Natural killer cell (primary cell): ENCODE measurements around the gene IL11RA. TPM values are rescaled to one million over a fixed set of nuclear protein-coding genes. Genes with fewer than 3 reads are reported as not detected.

Source experiments
- ATAC-seq, 3 donors: fragments of 150-1000 bp in 2 of 3; fragments of 200-7000 bp in 1 of 3; cut with Tn5 transposase; 1 replicate in 1 of 3; 2 replicates in 2 of 3; pipeline ENCODE4 v1.10.0; 2021; ENCODE audit warnings: mild to moderate bottlenecking in 2 of 3, moderate library complexity in 2 of 3
- DNase-seq, 2 donors: peaks; one replicate each; pipeline versions ENCODE4 v3.0.0 to v3.0.0-alpha.2; 2013 to 2021; ENCODE audit warnings: mixed read lengths in 1 of 2
- H3K27ac ChIP-seq: one replicate; pipeline ENCODE4 v1.5.1; 2013; ENCODE audit warnings: mild to moderate bottlenecking, low read length
- H3K27me3 ChIP-seq: one replicate; pipeline ENCODE4 v1.6.1; 2013; ENCODE audit warnings: low read length; ENCODE audit not compliant: control insufficient read depth, insufficient read depth
- H3K36me3 ChIP-seq: one replicate; pipeline ENCODE4 v1.6.1; 2013; ENCODE audit warnings: low read length; ENCODE audit not compliant: control insufficient read depth, insufficient read depth
- H3K4me1 ChIP-seq: one replicate; pipeline ENCODE4 v1.6.1; 2013; ENCODE audit warnings: low read length; ENCODE audit not compliant: control insufficient read depth, insufficient read depth
- H3K4me3 ChIP-seq: one replicate; pipeline ENCODE4 v1.5.1; 2013; ENCODE audit warnings: low read length
- H3K9me3 ChIP-seq: one replicate; pipeline ENCODE4 v1.6.1; 2013; ENCODE audit warnings: low read length; ENCODE audit not compliant: control insufficient read depth, insufficient read depth
- H3K27ac Mint-ChIP-seq, 2 donors: one replicate each; pipeline ENCODE4 v1.8.0; 2022; ENCODE audit warnings: mild to moderate bottlenecking in 2 of 2, mixed read lengths in 2 of 2, moderate library complexity in 1 of 2
- H3K27me3 Mint-ChIP-seq, 2 donors: one replicate each; pipeline ENCODE4 v1.8.0; 2022; ENCODE audit warnings: low read depth in 2 of 2, mixed read lengths in 2 of 2
- H3K36me3 Mint-ChIP-seq: one replicate; pipeline ENCODE4 v1.8.0; 2022; ENCODE audit warnings: mixed read lengths
- H3K4me1 Mint-ChIP-seq, 2 donors: one replicate each; pipeline ENCODE4 v1.8.0; 2022; ENCODE audit warnings: mixed read lengths in 2 of 2
- H3K4me3 Mint-ChIP-seq: one replicate; pipeline ENCODE4 v1.8.0; 2022; ENCODE audit warnings: mild to moderate bottlenecking, moderate library complexity, mixed read lengths
- H3K9me3 Mint-ChIP-seq, 2 donors: one replicate each; pipeline ENCODE4 v1.8.0; 2022; ENCODE audit warnings: mixed read lengths in 2 of 2
- WGBS: methylation state at CpG from one replicate; pipeline ENCODE4 v1.1.7; 2013; ENCODE audit warnings: missing lambda C conversion rate; ENCODE audit not compliant: insufficient coverage; 5-methylcytosine and 5-hydroxymethylcytosine counted together
- intact Hi-C: fragments of 100-400 bp; cut with micrococcal nuclease; formaldehyde crosslinking; loops from one replicate; pipeline ENCODE4 v1.14.2; 2022
- total RNA-seq, 4 donors: library from RNA; stranded (reverse); fragments of 120-200 nt in 1 of 4; gene quantifications; one replicate each; pipeline versions ENCODE4 v1.2.3 to v1.2.4, GENCODE V29; 2013 to 2022
- TF ChIP-seq, protein P1 (sequence below): fragments of 200-600 bp; IDR thresholded peaks from one replicate; pipeline ENCODE4 v1.8.0; 2022; ENCODE audit warnings: antibody characterized with exemption

The IL11RA gene
- total RNA-seq, 3 donors from 2014 or later (not counting 1 experiment from before 2014, with no cell fraction given), result 64.2 to 91.1 (median 66.1) TPM

DNA sequence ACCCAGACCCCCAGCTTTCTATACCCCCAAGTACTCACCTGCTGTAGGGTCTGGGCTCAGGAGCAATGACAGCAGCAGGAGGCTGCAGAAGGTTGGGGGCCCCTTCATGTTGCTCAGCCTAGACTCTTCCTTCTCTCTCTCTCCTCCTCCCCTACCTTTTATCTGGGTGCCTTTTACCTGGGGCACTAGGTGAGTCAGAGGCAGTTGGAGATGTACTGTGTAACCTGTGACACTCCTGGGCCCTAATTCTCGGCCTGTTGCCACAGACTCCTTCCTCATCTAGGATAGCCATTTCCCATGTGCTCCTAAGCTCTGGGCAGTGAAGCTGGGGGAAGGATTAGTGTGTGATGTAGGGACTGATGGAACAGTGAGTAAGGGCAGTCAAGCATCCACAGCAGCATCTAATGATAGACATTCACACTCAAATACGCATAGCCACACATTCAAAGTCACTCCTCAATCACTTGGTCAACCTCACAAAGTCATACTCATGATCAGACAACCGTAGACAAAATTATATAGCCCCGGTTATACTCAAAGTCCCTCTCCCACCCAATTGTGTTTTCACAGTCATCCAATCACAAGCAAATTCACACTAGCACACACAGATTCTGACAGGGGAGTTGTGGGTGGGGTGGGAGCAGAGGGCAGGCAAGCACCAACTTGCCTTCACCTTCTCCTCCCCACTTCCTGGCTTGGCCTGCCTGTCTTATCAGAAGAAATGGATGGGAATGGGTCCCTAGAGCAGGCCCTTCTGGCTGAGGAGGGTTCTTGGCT is 10.7 kb downstream of the IL11RA start, which contains the start of gene CCL27:
CCL27 (minus strand) TSS at position 132 of the 777 bp plus-strand sequence; CDS start at position 108, 24 bp downstream.
- no peak for DNase-seq
- intact Hi-C loops, result no loop called here
- no peak within 1 kb of the TSS for H3K4me3 ChIP-seq

DNA sequence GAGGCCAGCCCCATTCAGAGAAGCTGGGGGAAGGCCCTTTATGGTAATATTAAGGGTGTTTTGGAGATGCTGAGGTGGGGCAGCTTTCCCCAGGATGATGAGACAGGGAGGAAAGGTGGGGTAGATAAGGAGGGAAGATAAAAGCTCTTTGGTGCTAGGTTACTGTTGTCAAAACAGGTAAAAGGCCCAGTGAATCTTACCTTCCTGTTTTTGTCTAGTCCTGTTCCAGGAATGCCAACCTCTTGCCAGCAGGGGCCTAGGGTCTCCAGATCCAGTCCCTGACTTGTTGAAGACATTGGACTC is 11.3 kb downstream of the IL11RA start:
- no peak overlapping the region for H3K27ac ChIP-seq
- DNase-seq, result peak in 1 of 2 donors; percentile 67
- H3K9me3 ChIP-seq, result no peaks in the 10 kb centered on the region
- H3K27me3 ChIP-seq, result no peaks in the 10 kb centered on the region
- H3K36me3 Mint-ChIP-seq, result no peaks in the 10 kb centered on the region
- H3K4me1 Mint-ChIP-seq, result peaks cover 11 to 26% of the 10 kb centered on the region in 2 donors
- no peak overlapping the region for H3K4me3 Mint-ChIP-seq
- intact Hi-C loops, result no loop called here
- TF ChIP-seq, protein P1, sequence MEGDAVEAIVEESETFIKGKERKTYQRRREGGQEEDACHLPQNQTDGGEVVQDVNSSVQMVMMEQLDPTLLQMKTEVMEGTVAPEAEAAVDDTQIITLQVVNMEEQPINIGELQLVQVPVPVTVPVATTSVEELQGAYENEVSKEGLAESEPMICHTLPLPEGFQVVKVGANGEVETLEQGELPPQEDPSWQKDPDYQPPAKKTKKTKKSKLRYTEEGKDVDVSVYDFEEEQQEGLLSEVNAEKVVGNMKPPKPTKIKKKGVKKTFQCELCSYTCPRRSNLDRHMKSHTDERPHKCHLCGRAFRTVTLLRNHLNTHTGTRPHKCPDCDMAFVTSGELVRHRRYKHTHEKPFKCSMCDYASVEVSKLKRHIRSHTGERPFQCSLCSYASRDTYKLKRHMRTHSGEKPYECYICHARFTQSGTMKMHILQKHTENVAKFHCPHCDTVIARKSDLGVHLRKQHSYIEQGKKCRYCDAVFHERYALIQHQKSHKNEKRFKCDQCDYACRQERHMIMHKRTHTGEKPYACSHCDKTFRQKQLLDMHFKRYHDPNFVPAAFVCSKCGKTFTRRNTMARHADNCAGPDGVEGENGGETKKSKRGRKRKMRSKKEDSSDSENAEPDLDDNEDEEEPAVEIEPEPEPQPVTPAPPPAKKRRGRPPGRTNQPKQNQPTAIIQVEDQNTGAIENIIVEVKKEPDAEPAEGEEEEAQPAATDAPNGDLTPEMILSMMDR, result no peak
- no peak for ATAC-seq
- H3K36me3 ChIP-seq, result peaks cover 3% of the 10 kb centered on the region
- H3K27ac Mint-ChIP-seq, result peak overlapping the region in 1 of 2 donors; percentile 9
- peaks cover 24% of the 10 kb centered on the region for H3K4me1 ChIP-seq
- H3K4me3 ChIP-seq, result no peak overlapping the region
- H3K9me3 Mint-ChIP-seq, result no peaks in the 10 kb centered on the region
- H3K27me3 Mint-ChIP-seq, result no peaks in the 10 kb centered on the region

More for the DNA sequence above, 10.7 kb downstream of the IL11RA start, which contains the start of gene CCL27:
- H3K27ac Mint-ChIP-seq, result peak within 1 kb of the TSS in 1 of 2 donors; percentile 9
- no peaks in the 10 kb centered on the region for H3K36me3 Mint-ChIP-seq
- peak within 1 kb of the TSS; percentile 8 for H3K27ac ChIP-seq
- peaks cover 24% of the 10 kb centered on the region for H3K4me1 ChIP-seq
- TF ChIP-seq, protein P1, result no peak
- H3K9me3 ChIP-seq, result no peaks in the 10 kb centered on the region
- peaks cover 11 to 26% of the 10 kb centered on the region in 2 donors for H3K4me1 Mint-ChIP-seq
- no peak within 1 kb of the TSS for H3K4me3 Mint-ChIP-seq
- H3K27me3 Mint-ChIP-seq, result no peaks in the 10 kb centered on the region
- WGBS, result 91% methylated on average over 3 of the region's 4 CpGs
- no peaks in the 10 kb centered on the region for H3K27me3 ChIP-seq
- H3K9me3 Mint-ChIP-seq, result no peaks in the 10 kb centered on the region
- no peak for ATAC-seq
- H3K36me3 ChIP-seq, result peaks cover 3% of the 10 kb centered on the region

DNA sequence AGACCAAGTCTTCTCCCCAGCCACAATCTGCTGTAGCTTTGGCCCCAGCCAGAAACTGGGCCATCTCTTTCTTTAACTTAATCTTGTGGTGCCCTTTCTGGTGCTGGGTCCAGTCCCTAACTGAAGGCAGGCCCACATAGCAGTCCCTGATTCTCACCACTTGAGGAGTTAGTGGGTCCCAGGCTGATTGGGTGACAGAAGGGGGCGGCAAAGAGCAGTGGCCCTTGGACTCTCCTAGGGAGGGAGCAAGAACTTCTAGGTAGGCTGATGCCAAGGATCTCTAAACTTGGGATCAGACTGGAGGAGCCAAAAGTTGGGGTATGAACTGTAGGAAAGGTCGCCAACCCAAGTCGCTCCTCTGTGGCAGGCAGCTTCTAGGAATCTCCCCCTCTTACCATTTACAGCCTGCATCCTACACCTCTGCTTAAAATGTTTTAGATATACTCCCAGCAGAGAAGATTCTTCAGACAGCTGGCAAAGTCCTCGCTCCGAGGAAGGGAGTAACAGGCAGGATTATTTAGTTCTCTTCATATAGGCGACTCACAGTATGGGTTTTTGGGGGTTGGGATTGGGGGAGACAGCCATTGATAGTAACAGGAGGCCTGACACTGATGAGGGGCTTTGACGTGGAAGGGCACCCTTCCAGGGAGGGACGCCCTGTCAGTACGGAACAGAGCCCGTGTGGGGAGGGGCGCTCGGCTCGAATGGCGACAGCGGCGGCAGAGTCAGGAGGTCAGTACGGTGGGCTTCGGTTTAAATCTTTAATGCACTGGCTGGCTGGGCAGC is 12.5 kb downstream of the IL11RA start:
- H3K4me1 Mint-ChIP-seq, result peaks cover 11 to 26% of the 10 kb centered on the region in 2 donors
- ATAC-seq, result peak; percentile 43 to 57 (median 46)

More for the DNA sequence above, 12.5 kb downstream of the IL11RA start:
- 23% methylated on average over 18 of the region's 18 CpGs for WGBS
- H3K27me3 Mint-ChIP-seq, result no peaks in the 10 kb centered on the region
- peaks cover 24% of the 10 kb centered on the region for H3K4me1 ChIP-seq
- TF ChIP-seq, protein P1, result peak; percentile 84
- H3K27ac Mint-ChIP-seq, result peak overlapping the region; percentile 86 to 92
- intact Hi-C loops, result loop anchor here (1.0 to 2.0 kb wide), 4 partner anchors 18 to 206 kb away; partner anchors contain the start of genes DNAI1, FAM219A, GALT and SIGMAR1
- H3K9me3 Mint-ChIP-seq, result no peaks in the 10 kb centered on the region
- H3K4me3 Mint-ChIP-seq, result peak overlapping the region; percentile 90
- no peaks in the 10 kb centered on the region for H3K9me3 ChIP-seq
- no peaks in the 10 kb centered on the region for H3K27me3 ChIP-seq
- H3K36me3 Mint-ChIP-seq, result no peaks in the 10 kb centered on the region
- DNase-seq, result peak; percentile 65 to 86
- peaks cover 3% of the 10 kb centered on the region for H3K36me3 ChIP-seq
- H3K4me3 ChIP-seq, result peak overlapping the region; percentile 54
- H3K27ac ChIP-seq, result peak overlapping the region; percentile 7
